ENCODE data around the gene WASHC2C.
"Not testable (repeated sequence)": the region's sequence is repeated elsewhere in the genome, so short reads cannot be mapped to it uniquely, and the experiment has no call there.

DNA sequence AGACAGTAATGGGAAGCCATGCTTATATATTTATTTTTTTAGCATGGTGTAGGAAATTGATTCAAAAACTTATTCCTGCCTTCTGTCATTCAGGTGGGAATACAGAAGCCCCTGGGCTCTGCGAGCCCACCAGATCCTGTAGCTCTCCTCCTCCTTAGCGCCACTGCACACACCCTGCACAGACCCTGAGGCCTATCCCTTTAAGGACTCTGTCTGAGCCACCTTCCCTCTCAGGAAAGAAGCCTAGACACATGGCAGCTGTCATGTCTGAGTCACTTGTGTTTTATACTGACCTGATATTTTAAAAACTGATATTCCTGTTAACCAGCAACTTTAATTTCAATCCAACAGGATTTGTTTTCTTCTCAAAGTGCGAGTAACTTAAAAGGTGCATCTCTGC is 36.0 kb downstream of the WASHC2C start:
- TF ChIP-seq CTCF (IDR thresholded peaks at IDR 0.05 in 2 of 3, conservative IDR thresholded peaks at IDR 0.05 in 1 of 3; ENCODE audit: borderline replicate concordance in 1 of 3, insufficient read depth in 1 of 3, low read depth in 2 of 3, low read length in 2 of 3); REST (IDR thresholded peaks at IDR 0.05; ENCODE audit: low read depth); POLR2A (IDR thresholded peaks at IDR 0.05; ENCODE audit: borderline replicate concordance, extremely low read depth, insufficient read depth, insufficient read length); JUND (IDR thresholded peaks at IDR 0.05); ZFX (IDR thresholded peaks at IDR 0.05); SP1 (IDR thresholded peaks at IDR 0.05; ENCODE audit: low read depth); CEBPB (IDR thresholded peaks at IDR 0.05; ENCODE audit: low read depth); EZH2 (IDR thresholded peaks at IDR 0.05); ZNF274 (IDR thresholded peaks at IDR 0.05; ENCODE audit: low read depth, low read length); RAD21 (IDR thresholded peaks at IDR 0.05; ENCODE audit: low read depth); POLR2AphosphoS5 (IDR thresholded peaks at IDR 0.05; ENCODE audit: low read depth, low read length); SRF (IDR thresholded peaks at IDR 0.05; ENCODE audit: low read depth); SIN3A (IDR thresholded peaks at IDR 0.05; ENCODE audit: low read depth): not testable (repeated sequence)
- TF ChIP-seq, protein P1, sequence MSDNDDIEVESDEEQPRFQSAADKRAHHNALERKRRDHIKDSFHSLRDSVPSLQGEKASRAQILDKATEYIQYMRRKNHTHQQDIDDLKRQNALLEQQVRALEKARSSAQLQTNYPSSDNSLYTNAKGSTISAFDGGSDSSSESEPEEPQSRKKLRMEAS (IDR thresholded peaks at IDR 0.05) = not testable (repeated sequence)

Data from HCT116 (cell line).